ENCODE measurements around the gene IFNGR1. TPM values are rescaled to one million over a fixed set of nuclear protein-coding genes. Genes with fewer than 3 reads are reported as not detected.

IFNGR1 gene
- total RNA-seq (ENCODE audit: low replicate concordance), result 45.0 and 84.0 TPM in 2 replicates

GRCh38 chr6:137218917-137219663 lies at the start of gene IFNGR1:
Gene IFNGR1, minus strand, starts transcription at chr6:137219385. Its CDS starts 58 bp downstream, at chr6:137219327.

GRCh38 chr6:137173501-137173900 lies 45.7 kb downstream of the IFNGR1 start, which contains the start of gene IL22RA2:
Gene IL22RA2, minus strand, starts transcription at chr6:137173644. Its CDS starts 11,895 bp downstream, at chr6:137161749.

Other genes starting within 250 kb of the IFNGR1 start
- 0.12 TPM in 1 of 2 replicates, not detected in the other for gene IL20RA, start 174.4 kb downstream of the IFNGR1 start, total RNA-seq (ENCODE audit: low replicate concordance)
- 0.12 TPM in 1 of 2 replicates, not detected in the other for gene IL22RA2, start 45.7 kb downstream of the IFNGR1 start, total RNA-seq (ENCODE audit: low replicate concordance)